ENCODE data around the gene DHX35. TPM values are rescaled to one million over a fixed set of nuclear protein-coding genes. Genes with fewer than 3 reads are reported as not detected.

DHX35 gene
- total RNA-seq, 2 experiments from 2014 or later, result 7.3 to 7.6 TPM

GRCh38 chr20:38999965-39000910, 38.1 kb downstream of the DHX35 start:
- Histone ChIP-seq H3K27ac (ENCODE audit: low read depth in 1 of 2, low read length in 2 of 2) (no peak overlapping the region), H3K36me3 (ENCODE audit: insufficient read depth, low read length) (peaks cover 72% of the 10 kb centered on the region), H3K4me1 (ENCODE audit: insufficient read depth, low read length) (peaks cover 21% of the 10 kb centered on the region), H3K4me3 (ENCODE audit: low read length) (no peak overlapping the region), H3K9me3 (ENCODE audit: control insufficient read depth in 1 of 2, insufficient read depth in 1 of 2, low read length in 2 of 2) (no peaks in the 10 kb centered on the region), H3K27me3 (ENCODE audit: control insufficient read depth in 1 of 2, insufficient read depth in 2 of 2, low read length in 2 of 2) (no peaks in the 10 kb centered on the region)
- peaks cover 88% of the 10 kb centered on the region for H3K36me3 Mint-ChIP-seq (ENCODE audit: low read depth)
- peaks cover 43% of the 10 kb centered on the region for H3K4me1 Mint-ChIP-seq (ENCODE audit: low read depth)
- no peak overlapping the region for H3K27ac Mint-ChIP-seq
- H3K4me3 Mint-ChIP-seq, result no peak overlapping the region
- POLR2A ChIA-PET, result no interaction called here
- intact Hi-C loops (cut with DNase I, micrococcal nuclease), result no loop called here
- CTCF ChIA-PET, result no interaction called here
- H3K27me3 Mint-ChIP-seq, result no peaks in the 10 kb centered on the region
- no peaks in the 10 kb centered on the region for H3K9me3 Mint-ChIP-seq
- ATAC-seq (ENCODE audit: poor library complexity), result no peak
- TF ChIP-seq CTCF (IDR thresholded peaks at IDR 0.05), result no peak
- DNase-seq, result no peak

DNA sequence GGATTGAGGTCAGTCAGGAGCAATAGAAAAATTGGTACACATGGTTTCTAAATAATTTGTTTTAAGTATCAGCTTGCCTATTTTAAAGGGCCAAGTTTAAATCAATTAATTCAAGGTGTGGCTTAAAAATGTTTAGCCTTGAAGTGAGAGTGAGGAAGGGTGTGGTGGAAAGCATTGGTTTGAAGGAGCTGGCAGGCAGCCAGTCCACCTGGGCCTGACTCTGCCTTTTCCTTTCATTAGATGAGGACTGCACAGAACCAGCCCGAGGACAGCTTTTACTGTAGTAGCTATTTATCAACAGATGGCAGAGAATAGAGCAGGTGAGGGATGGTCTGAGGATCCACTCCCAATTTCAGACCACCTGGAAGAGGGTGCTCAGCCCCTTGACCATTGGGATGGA, 42.4 kb downstream of the DHX35 start:
- intact Hi-C loops (cut with DNase I, micrococcal nuclease), result no loop called here

DNA sequence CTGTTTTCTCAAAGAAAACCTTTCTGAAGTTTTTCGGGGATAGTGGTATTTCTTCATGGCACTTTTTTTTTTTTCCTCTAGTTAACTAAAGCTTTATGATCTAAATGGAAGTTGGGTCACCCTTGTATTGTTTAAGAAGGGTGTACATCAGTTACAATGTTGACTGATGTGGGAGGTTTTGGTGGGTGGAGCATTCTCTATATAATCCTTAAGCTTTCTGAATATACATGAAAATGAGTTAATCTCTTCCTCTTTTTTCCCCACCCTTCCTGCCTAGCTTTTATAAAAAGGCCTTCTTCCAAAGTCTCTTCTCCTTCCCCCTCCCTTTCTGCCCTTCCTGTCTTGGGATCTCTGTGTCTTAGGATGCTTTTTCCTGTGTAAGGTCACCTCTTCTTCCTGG, 47.2 kb downstream of the DHX35 start:
- ChIA-PET CTCF (no interaction called here), POLR2A (no interaction called here)
- Mint-ChIP-seq H3K9me3 (no peaks in the 10 kb centered on the region), H3K27ac (no peak overlapping the region), H3K4me3 (no peak overlapping the region), H3K4me1 (ENCODE audit: low read depth) (peaks cover 31% of the 10 kb centered on the region), H3K27me3 (no peaks in the 10 kb centered on the region), H3K36me3 (ENCODE audit: low read depth) (peaks cover 86% of the 10 kb centered on the region)
- DNase-seq (no peak), ATAC-seq (ENCODE audit: poor library complexity) (no peak)
- no peak for TF ChIP-seq CTCF (IDR thresholded peaks at IDR 0.05)
- intact Hi-C loops (cut with DNase I, micrococcal nuclease), result no loop called here
- H3K27ac ChIP-seq (ENCODE audit: low read depth in 1 of 2, low read length in 2 of 2), result no peak overlapping the region
- H3K36me3 ChIP-seq (ENCODE audit: insufficient read depth, low read length), result peaks cover 54% of the 10 kb centered on the region
- H3K27me3 ChIP-seq (ENCODE audit: control insufficient read depth in 1 of 2, insufficient read depth in 2 of 2, low read length in 2 of 2), result no peaks in the 10 kb centered on the region
- H3K9me3 ChIP-seq (ENCODE audit: control insufficient read depth in 1 of 2, insufficient read depth in 1 of 2, low read length in 2 of 2), result no peaks in the 10 kb centered on the region
- no peak overlapping the region for H3K4me3 ChIP-seq (ENCODE audit: low read length)
- H3K4me1 ChIP-seq (ENCODE audit: insufficient read depth, low read length), result peaks cover 13% of the 10 kb centered on the region

More for the DNA sequence above, 42.4 kb downstream of the DHX35 start:
- POLR2A ChIA-PET, result interaction anchor here (0.9 to 1.5 kb wide), 2 partner anchors 10 to 42 kb away, joined by 6 to 7 read pairs; partner anchors contain the start of gene DHX35
- Mint-ChIP-seq H3K36me3 (ENCODE audit: low read depth) (peaks cover 89% of the 10 kb centered on the region), H3K4me1 (ENCODE audit: low read depth) (peaks cover 42% of the 10 kb centered on the region), H3K4me3 (peak overlapping the region; percentile 34), H3K27me3 (no peaks in the 10 kb centered on the region), H3K27ac (peak overlapping the region; percentile 18), H3K9me3 (no peaks in the 10 kb centered on the region)
- no peak overlapping the region for H3K27ac ChIP-seq (ENCODE audit: low read depth in 1 of 2, low read length in 2 of 2)
- H3K9me3 ChIP-seq (ENCODE audit: control insufficient read depth in 1 of 2, insufficient read depth in 1 of 2, low read length in 2 of 2), result no peaks in the 10 kb centered on the region
- TF ChIP-seq CTCF (IDR thresholded peaks at IDR 0.05), result no peak
- peaks cover 21% of the 10 kb centered on the region for H3K4me1 ChIP-seq (ENCODE audit: insufficient read depth, low read length)
- CTCF ChIA-PET, result no interaction called here
- DNase-seq (peak; percentile 4 to 66 (median 36)), ATAC-seq (ENCODE audit: poor library complexity) (peak; percentile 62)
- H3K27me3 ChIP-seq (ENCODE audit: control insufficient read depth in 1 of 2, insufficient read depth in 2 of 2, low read length in 2 of 2), result no peaks in the 10 kb centered on the region
- H3K4me3 ChIP-seq (ENCODE audit: low read length), result no peak overlapping the region
- peaks cover 71% of the 10 kb centered on the region for H3K36me3 ChIP-seq (ENCODE audit: insufficient read depth, low read length)
